ENCODE results near the gene UBC.
A peak's percentile ranks its signal among the peaks of the same experiment; 100 is the strongest.

Gene UBC

DNA sequence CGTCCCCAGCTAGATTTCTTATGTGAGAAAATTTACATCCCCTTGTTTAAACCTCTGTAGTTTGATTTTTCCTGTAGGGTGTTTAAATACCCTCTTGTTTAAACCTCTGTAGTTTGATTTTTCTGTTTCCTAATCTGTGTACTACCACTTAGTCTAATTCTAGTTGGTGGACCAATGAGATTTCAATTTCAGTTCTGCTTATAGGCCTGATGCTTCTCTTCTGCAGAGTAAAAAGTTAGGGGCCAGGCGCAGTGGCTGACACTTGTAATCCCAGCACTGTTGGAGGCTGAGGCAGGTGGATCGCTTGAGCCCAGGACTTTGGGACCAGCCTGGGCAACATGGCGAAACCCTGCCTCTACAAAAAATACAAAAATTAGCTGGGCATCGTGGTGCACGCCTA is 11.5 kb downstream of the UBC start:
- TF ChIP-seq, protein P1, sequence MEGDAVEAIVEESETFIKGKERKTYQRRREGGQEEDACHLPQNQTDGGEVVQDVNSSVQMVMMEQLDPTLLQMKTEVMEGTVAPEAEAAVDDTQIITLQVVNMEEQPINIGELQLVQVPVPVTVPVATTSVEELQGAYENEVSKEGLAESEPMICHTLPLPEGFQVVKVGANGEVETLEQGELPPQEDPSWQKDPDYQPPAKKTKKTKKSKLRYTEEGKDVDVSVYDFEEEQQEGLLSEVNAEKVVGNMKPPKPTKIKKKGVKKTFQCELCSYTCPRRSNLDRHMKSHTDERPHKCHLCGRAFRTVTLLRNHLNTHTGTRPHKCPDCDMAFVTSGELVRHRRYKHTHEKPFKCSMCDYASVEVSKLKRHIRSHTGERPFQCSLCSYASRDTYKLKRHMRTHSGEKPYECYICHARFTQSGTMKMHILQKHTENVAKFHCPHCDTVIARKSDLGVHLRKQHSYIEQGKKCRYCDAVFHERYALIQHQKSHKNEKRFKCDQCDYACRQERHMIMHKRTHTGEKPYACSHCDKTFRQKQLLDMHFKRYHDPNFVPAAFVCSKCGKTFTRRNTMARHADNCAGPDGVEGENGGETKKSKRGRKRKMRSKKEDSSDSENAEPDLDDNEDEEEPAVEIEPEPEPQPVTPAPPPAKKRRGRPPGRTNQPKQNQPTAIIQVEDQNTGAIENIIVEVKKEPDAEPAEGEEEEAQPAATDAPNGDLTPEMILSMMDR (IDR thresholded peaks at IDR 0.05) = no peak

DNA sequence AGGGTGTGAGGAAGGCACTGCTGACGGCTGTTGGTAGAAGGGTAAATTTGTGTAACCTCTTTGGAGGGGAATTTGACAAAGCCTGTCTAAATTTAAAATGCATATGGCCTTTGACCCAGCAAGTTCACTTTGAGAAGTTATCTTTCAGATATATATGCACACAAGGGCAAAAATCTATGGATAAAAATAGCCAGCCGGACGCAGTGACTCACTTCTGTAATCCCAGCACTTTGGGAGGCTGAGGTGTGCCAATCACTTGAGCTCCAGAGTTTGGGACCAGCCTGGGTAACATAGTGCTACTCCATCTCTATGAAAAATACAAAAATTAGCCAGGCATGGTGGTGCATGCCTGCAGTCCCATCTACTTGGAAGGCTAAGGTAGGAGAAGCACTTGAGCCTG is 13.4 kb downstream of the UBC start:
- TF ChIP-seq, protein P1 (IDR thresholded peaks at IDR 0.05) = no peak

DNA sequence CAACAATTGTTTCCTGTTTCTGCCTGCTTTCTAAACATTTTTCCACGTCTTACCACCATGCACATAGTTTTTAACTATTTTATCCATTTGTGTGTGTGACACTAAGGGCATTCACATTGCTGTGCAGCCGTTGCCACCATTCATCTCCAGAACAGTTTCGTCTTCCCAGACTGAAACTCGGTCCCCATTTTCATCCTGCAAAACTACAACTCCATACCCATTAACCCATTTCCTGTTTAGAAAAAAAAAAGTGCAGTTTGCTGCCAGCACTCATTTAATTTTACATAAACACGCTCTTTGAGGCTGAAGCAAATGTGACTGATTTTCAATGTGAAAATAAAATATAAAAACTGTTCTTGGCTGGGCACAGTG is 15.5 kb downstream of the UBC start:
- TF ChIP-seq, protein P1 (IDR thresholded peaks at IDR 0.05) = no peak

DNA sequence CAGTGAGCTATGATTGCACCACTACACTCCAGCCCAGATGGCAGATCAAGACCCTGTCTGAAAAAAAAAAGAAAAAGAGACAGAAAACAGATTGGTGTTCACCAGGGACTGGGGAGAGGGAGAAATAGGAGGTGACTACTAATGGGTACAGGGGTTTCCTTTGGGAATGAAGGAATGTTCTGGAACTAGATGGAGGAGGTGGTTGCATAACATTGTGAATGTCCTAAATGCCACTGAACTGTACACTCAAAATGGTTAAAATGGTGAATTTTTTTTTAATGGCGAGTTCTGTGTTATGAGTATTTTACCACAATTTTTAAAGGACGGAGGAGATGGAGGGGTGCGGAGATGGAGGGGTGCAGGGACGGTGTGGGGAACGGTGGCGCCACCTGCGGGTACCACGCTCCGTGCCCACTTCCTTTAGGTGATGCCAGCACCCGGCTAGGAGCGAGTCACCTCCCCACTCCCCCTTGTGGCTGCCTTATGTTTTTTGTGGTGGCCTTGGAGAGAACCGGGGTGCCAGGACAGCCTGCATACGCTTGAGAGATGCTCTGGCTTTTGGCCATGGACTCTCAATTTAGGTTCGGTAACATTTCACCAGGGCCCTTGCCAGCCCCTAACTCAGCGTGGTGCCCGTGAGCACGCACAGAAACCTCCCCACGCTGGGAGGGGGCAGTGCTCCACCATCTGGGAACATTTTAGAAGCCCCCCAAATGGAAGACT is 16.1 kb downstream of the UBC start:
- TF ChIP-seq, protein P1 (IDR thresholded peaks at IDR 0.05) = peak; percentile 48

DNA sequence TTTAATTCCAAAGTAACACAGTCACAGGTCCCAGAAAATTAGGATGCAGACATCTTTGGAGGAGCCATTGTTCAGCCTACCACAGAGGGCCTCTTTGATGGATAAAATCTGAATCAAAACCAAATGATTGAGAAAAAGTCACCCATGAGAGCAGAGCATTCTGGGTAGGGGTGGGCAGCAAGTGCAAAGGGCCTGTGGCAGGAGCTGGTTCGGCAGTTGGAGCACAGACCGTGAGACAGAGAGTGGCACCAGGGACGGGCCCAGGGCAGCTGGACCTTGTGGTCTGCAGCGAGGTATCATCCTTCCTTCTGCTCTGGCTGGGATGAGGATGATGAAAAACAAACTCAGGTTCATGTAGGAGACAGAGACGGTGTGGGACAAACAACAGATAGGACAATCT is 18.0 kb downstream of the UBC start:
- TF ChIP-seq, protein P1 (IDR thresholded peaks at IDR 0.05) = no peak

DNA sequence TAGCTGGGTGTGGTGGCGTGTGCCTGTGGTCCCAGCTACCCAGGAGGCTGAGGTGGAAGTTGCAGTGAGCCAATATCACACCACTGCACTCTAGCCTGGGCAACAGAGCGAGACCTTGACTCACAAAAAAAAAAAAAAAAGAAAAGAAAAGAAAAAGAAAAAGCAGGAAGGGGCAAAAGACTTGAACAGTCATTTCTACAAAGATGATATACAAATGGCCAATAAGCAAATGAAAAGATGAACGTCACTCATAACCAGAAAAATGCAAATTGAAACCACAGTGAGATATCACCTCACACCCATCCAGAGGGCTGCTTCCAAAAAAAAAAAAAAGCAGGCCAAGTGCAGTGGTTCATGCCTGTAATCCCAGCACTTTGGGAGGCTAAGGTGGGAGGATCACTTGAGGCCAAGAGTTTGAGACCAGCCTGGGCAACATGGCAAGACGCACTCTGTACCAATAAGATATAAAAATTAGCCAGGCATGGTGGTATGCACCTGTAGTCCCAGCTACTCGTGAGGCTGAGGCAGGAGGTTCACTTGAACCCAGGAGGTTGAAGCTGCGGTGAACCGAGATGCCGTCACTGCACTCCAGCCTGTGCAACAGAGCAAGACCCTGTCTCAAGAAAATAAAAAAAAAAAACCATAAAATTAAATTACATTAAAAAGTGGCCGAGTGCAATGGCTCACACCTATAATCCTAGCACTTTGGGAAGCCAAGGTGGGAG is 20.5 kb downstream of the UBC start:
- TF ChIP-seq, protein P1 (IDR thresholded peaks at IDR 0.05) = no peak

GRCh38 chr12:124888260-124888659 is 26.2 kb downstream of the UBC start:
- TF ChIP-seq, protein P1 (IDR thresholded peaks at IDR 0.05) = no peak

Data from LNCAP (cell line).